ENCODE results near the gene C5orf52. TPM values are rescaled to one million over a fixed set of nuclear protein-coding genes. Genes with fewer than 3 reads are reported as not detected.

C5orf52 gene
- polyA plus RNA-seq, 1 experiment = not detected

GRCh38 chr5:157651623-157652376, 19.5 kb upstream of the C5orf52 start:
- Histone ChIP-seq H3K27me3 (ENCODE audit: control insufficient read depth, insufficient read depth, low read length) (no peaks in the 10 kb centered on the region), H3K4me3 (ENCODE audit: low read depth, low read length) (peak overlapping the region; percentile 33; the same call in 1 of the 2 replicates), H3K9me3 (ENCODE audit: control insufficient read depth, insufficient read depth, low read length) (peaks cover 16% of the 10 kb centered on the region), H3K27ac (ENCODE audit: low read depth, low read length) (no peak overlapping the region)
- CTCF ChIA-PET = no interaction called here
- POLR2A ChIA-PET = no interaction called here
- TF ChIP-seq, protein P1, sequence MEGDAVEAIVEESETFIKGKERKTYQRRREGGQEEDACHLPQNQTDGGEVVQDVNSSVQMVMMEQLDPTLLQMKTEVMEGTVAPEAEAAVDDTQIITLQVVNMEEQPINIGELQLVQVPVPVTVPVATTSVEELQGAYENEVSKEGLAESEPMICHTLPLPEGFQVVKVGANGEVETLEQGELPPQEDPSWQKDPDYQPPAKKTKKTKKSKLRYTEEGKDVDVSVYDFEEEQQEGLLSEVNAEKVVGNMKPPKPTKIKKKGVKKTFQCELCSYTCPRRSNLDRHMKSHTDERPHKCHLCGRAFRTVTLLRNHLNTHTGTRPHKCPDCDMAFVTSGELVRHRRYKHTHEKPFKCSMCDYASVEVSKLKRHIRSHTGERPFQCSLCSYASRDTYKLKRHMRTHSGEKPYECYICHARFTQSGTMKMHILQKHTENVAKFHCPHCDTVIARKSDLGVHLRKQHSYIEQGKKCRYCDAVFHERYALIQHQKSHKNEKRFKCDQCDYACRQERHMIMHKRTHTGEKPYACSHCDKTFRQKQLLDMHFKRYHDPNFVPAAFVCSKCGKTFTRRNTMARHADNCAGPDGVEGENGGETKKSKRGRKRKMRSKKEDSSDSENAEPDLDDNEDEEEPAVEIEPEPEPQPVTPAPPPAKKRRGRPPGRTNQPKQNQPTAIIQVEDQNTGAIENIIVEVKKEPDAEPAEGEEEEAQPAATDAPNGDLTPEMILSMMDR (IDR thresholded peaks at IDR 0.05; ENCODE audit: low read depth, low read length) = peak; percentile 18; the same call in 1 of the 2 replicates
- no peak for DNase-seq (ENCODE audit: low read depth, low spot score)

GRCh38 chr5:157652377-157652692, 19.0 kb upstream of the C5orf52 start, which contains the start of gene SOX30:
Gene SOX30 (minus strand): TSS chr5:157652438. CDS start chr5:157652078, 360 bp downstream.
- no peaks in the 10 kb centered on the region for H3K27me3 ChIP-seq (ENCODE audit: control insufficient read depth, insufficient read depth, low read length)
- peak within 1 kb of the TSS; percentile 33; the same call in 1 of the 2 replicates for H3K4me3 ChIP-seq (ENCODE audit: low read depth, low read length)
- CTCF ChIA-PET = no interaction called here
- POLR2A ChIA-PET = no interaction called here
- no peak within 1 kb of the TSS for H3K27ac ChIP-seq (ENCODE audit: low read depth, low read length)
- peaks cover 16% of the 10 kb centered on the region for H3K9me3 ChIP-seq (ENCODE audit: control insufficient read depth, insufficient read depth, low read length)
- DNase-seq (ENCODE audit: low read depth, low spot score) = no peak
- TF ChIP-seq, protein P1 (IDR thresholded peaks at IDR 0.05; ENCODE audit: low read depth, low read length) = no peak

- Histone ChIP-seq H3K4me3 (ENCODE audit: low read depth, low read length) (no peak overlapping the region), H3K27ac (ENCODE audit: low read depth, low read length) (no peak overlapping the region), H3K27me3 (ENCODE audit: control insufficient read depth, insufficient read depth, low read length) (no peaks in the 10 kb centered on the region), H3K9me3 (ENCODE audit: control insufficient read depth, insufficient read depth, low read length) (no peaks in the 10 kb centered on the region; the same call in 1 of the 2 replicates)
- POLR2A ChIA-PET = no interaction called here
- TF ChIP-seq, protein P1 (IDR thresholded peaks at IDR 0.05; ENCODE audit: low read depth, low read length) = no peak
- CTCF ChIA-PET = no interaction called here
- DNase-seq (ENCODE audit: low read depth, low spot score) = no peak
Measured at GRCh38 chr5:157657516-157657915, 13.8 kb upstream of the C5orf52 start.

GRCh38 chr5:157658893-157659292, 12.4 kb upstream of the C5orf52 start:
- ChIA-PET POLR2A (no interaction called here), CTCF (no interaction called here)
- TF ChIP-seq, protein P1 (IDR thresholded peaks at IDR 0.05; ENCODE audit: low read depth, low read length) = no peak
- H3K27ac ChIP-seq (ENCODE audit: low read depth, low read length) = no peak overlapping the region
- H3K9me3 ChIP-seq (ENCODE audit: control insufficient read depth, insufficient read depth, low read length) = no peaks in the 10 kb centered on the region; the same call in 1 of the 2 replicates
- no peak for DNase-seq (ENCODE audit: low read depth, low spot score)
- H3K27me3 ChIP-seq (ENCODE audit: control insufficient read depth, insufficient read depth, low read length) = no peaks in the 10 kb centered on the region
- no peak overlapping the region for H3K4me3 ChIP-seq (ENCODE audit: low read depth, low read length)

- TF ChIP-seq, protein P1 (IDR thresholded peaks at IDR 0.05; ENCODE audit: low read depth, low read length) = no peak
- CTCF ChIA-PET = no interaction called here
Measured at GRCh38 chr5:157659868-157660660, 11.3 kb upstream of the C5orf52 start.

More at GRCh38 chr5:157659868-157660660, 11.3 kb upstream of the C5orf52 start:
- Histone ChIP-seq H3K27ac (ENCODE audit: low read depth, low read length) (no peak overlapping the region), H3K4me3 (ENCODE audit: low read depth, low read length) (no peak overlapping the region), H3K9me3 (ENCODE audit: control insufficient read depth, insufficient read depth, low read length) (no peaks in the 10 kb centered on the region; the same call in 1 of the 2 replicates), H3K27me3 (ENCODE audit: control insufficient read depth, insufficient read depth, low read length) (no peaks in the 10 kb centered on the region)
- POLR2A ChIA-PET = no interaction called here
- no peak for DNase-seq (ENCODE audit: low read depth, low spot score)
